HepG2 (cell line): ENCODE measurements around the gene DMRT3. TPM values are rescaled to one million over a fixed set of nuclear protein-coding genes. Genes with fewer than 3 reads are reported as not detected.

ENCODE experiments used
- ATAC-seq: fragments of 200-7000 bp; cut with Tn5 transposase; 3 replicates; pipeline ENCODE4 v1.9.1; 2020; ENCODE audit warnings: mild to moderate bottlenecking, moderate library complexity
- BruUV-seq: library from RNA; stranded (reverse); fragments of 400-500 nt; replicated peaks from 2 replicates; lab custom pipeline; 2021; lab: Mats Ljungman, UMichigan
- CTCF ChIA-PET: fragments of 300-600 bp; formaldehyde crosslinking; extraction: SDS; loops from one replicate; lab custom pipeline; 2021; ENCODE audit warnings: low total read pairs, inconsistent platforms, low intra/inter-chr PET ratio; lab: Yijun Ruan, JAX
- POLR2A ChIA-PET: fragments of 350-600 bp; sonication (Branson Sonifier 250); formaldehyde crosslinking; loops from one replicate; lab custom pipeline; 2020; ENCODE audit warnings: antibody characterized with exemption, inconsistent platforms; lab: Yijun Ruan, JAX
- DNase-seq: peaks from one replicate; pipeline ENCODE4 v3.0.0-alpha.2; 2015; ENCODE audit warnings: low spot score
- FAIRE-seq: peaks from 3 replicates; lab custom pipeline; 2011; peaks lifted over from hg19 to GRCh38; lab: Jason Lieb, UNC
- H2AFZ ChIP-seq: one replicate; pipeline ENCODE4 v1.6.1; 2011; ENCODE audit warnings: low read length, inconsistent platforms
- H3K27ac ChIP-seq: fragments of 300-600 bp; 3 replicates; pipeline ENCODE4 v1.8.0; 2011; ENCODE audit warnings: mixed run types, mild to moderate bottlenecking, mixed read lengths, low read length, inconsistent platforms; ENCODE audit not compliant: insufficient read depth; ENCODE audit errors: extremely low read length
- H3K27me3 ChIP-seq, 2 experiments: fragments of 200-600 bp in 1 of 2; 2 replicates in 1 of 2; 3 replicates in 1 of 2; pipeline versions ENCODE4 v1.6.0 to v1.8.0; 2011; ENCODE audit warnings: low read length in 2 of 2, mild to moderate bottlenecking in 2 of 2, moderate library complexity in 2 of 2, inconsistent platforms in 1 of 2; ENCODE audit not compliant: insufficient read depth in 2 of 2, control insufficient read depth in 1 of 2
- H3K36me3 ChIP-seq, 2 experiments: fragments of 200-600 bp in 1 of 2; replicated peaks in 1 of 2; 2 replicates in 1 of 2; 3 replicates in 1 of 2; pipeline versions ENCODE4 v1.5.1 to v1.8.0; 2011; ENCODE audit warnings: low read length in 2 of 2, inconsistent platforms in 1 of 2; ENCODE audit not compliant: insufficient read depth in 2 of 2, control insufficient read depth in 1 of 2
- H3K4me1 ChIP-seq: 2 replicates; pipeline ENCODE4 v1.5.1; 2012; ENCODE audit warnings: low read length, inconsistent platforms; ENCODE audit not compliant: insufficient read depth
- H3K4me2 ChIP-seq: 2 replicates; pipeline ENCODE4 v1.6.0; 2011; ENCODE audit warnings: low read depth, low read length, inconsistent platforms
- H3K4me3 ChIP-seq, 3 experiments: fragments of 200-600 bp in 1 of 3; sonication (generic), shearing (Covaris generic) in 1 of 3; replicated peaks in 1 of 3; 2 replicates each; pipeline ENCODE4 v1.5.1; 2011 to 2016; ENCODE audit warnings: low read length in 3 of 3, inconsistent platforms in 2 of 3, low read depth in 2 of 3, mild to moderate bottlenecking in 2 of 3, control low read depth in 1 of 3, mixed read lengths in 1 of 3; ENCODE audit not compliant: insufficient read depth in 1 of 3
- H3K79me2 ChIP-seq: one replicate; pipeline ENCODE4 v1.6.1; 2011; ENCODE audit warnings: low read length, inconsistent platforms; ENCODE audit not compliant: insufficient read depth
- H3K9ac ChIP-seq: 2 replicates; pipeline ENCODE4 v1.6.0; 2011; ENCODE audit warnings: mild to moderate bottlenecking, low read depth, low read length, inconsistent platforms; ENCODE audit not compliant: insufficient read depth
- H3K9me3 ChIP-seq: 2 replicates; pipeline ENCODE4 v1.5.1; 2012; ENCODE audit warnings: mild to moderate bottlenecking, low read length
- H4K20me1 ChIP-seq: 2 replicates; pipeline ENCODE4 v1.6.0; 2011; ENCODE audit warnings: inconsistent platforms, mild to moderate bottlenecking, low read length, moderate library complexity; ENCODE audit not compliant: insufficient read depth
- DBP ChIP-seq: sonication (generic); formaldehyde crosslinking; IDR thresholded peaks from 2 replicates; pipeline ENCODE4 v1.4.0; 2020; ENCODE audit warnings: missing genetic modification reagents; ENCODE audit errors: not compliant biosample characterization
- DRAP1 ChIP-seq: IDR thresholded peaks from 2 replicates; pipeline ENCODE4 v1.6.1; 2016; ENCODE audit warnings: missing genetic modification reagents, missing compliant biosample characterization
- FOXJ3 ChIP-seq: sonication (generic); formaldehyde crosslinking; IDR thresholded peaks from 2 replicates; pipeline ENCODE4 v1.4.0; 2020; ENCODE audit warnings: missing genetic modification reagents, mild to moderate bottlenecking, borderline replicate concordance
- HNRNPUL1 ChIP-seq: fragments of 200-400 bp; formaldehyde crosslinking; IDR thresholded peaks from 2 replicates; pipeline ENCODE4 v1.6.1; 2017; ENCODE audit warnings: low read depth, mild to moderate bottlenecking, low read length, moderate library complexity
- IRX3 ChIP-seq: sonication (generic); formaldehyde crosslinking; IDR thresholded peaks from 2 replicates; pipeline ENCODE4 v1.8.1; 2023; ENCODE audit warnings: mild to moderate bottlenecking, low read depth, missing genetic modification reagents, borderline replicate concordance
- MAFF ChIP-seq: IDR thresholded peaks from 2 replicates; pipeline ENCODE4 v1.6.1; 2011; ENCODE audit warnings: low read depth, low read length, improper control_type of control experiment
- MBD4 ChIP-seq: IDR thresholded peaks from 2 replicates; pipeline ENCODE4 v1.6.1; 2012; ENCODE audit warnings: low read length, inconsistent platforms, borderline replicate concordance
- MXD1 ChIP-seq: sonication (generic); formaldehyde crosslinking; IDR thresholded peaks from 2 replicates; pipeline ENCODE4 v1.4.0; 2020; ENCODE audit warnings: mild to moderate bottlenecking, missing genetic modification reagents
- NCOA2 ChIP-seq: sonication (generic); formaldehyde crosslinking; IDR thresholded peaks from 2 replicates; pipeline ENCODE4 v1.8.0; 2022; ENCODE audit warnings: inconsistent platforms
- NCOA5 ChIP-seq: sonication (generic); formaldehyde crosslinking; IDR thresholded peaks from 2 replicates; pipeline ENCODE4 v1.4.0; 2020; ENCODE audit warnings: missing genetic modification reagents
- NFIB ChIP-seq: sonication (generic); formaldehyde crosslinking; IDR thresholded peaks from 2 replicates; pipeline ENCODE4 v1.9.0; 2021; ENCODE audit warnings: missing genetic modification reagents, mild to moderate bottlenecking, borderline replicate concordance
- POLR2AphosphoS5 ChIP-seq: IDR thresholded peaks from 2 replicates; pipeline ENCODE4 v1.6.1; 2012; ENCODE audit warnings: low read depth, low read length
- PRMT3 ChIP-seq: sonication (generic); formaldehyde crosslinking; IDR thresholded peaks from 2 replicates; pipeline ENCODE4 v1.8.1; 2022; ENCODE audit warnings: low read depth, mild to moderate bottlenecking, moderate library complexity, missing genetic modification reagents, borderline replicate concordance
- RFXANK ChIP-seq: IDR thresholded peaks from 2 replicates; pipeline ENCODE4 v1.6.1; 2016
- SOX6 ChIP-seq, 2 experiments: fragments of 450-650 bp in 1 of 2; sonication (generic) in 1 of 2; formaldehyde crosslinking in 1 of 2; IDR thresholded peaks; 2 replicates each; pipeline versions ENCODE4 v1.4.0 to v1.6.1; 2017 to 2020; ENCODE audit warnings: antibody characterized with exemption in 1 of 2, mild to moderate bottlenecking in 1 of 2, missing genetic modification reagents in 1 of 2
- ZNF143 ChIP-seq: sonication (generic); formaldehyde crosslinking; IDR thresholded peaks from 2 replicates; pipeline ENCODE4 v1.4.0; 2020; ENCODE audit warnings: missing genetic modification reagents
- ZNF296 ChIP-seq: sonication (generic); formaldehyde crosslinking; conservative IDR thresholded peaks from 2 replicates; pipeline ENCODE4 v1.5.0; 2020; ENCODE audit warnings: mild to moderate bottlenecking, missing genetic modification reagents
- ZNF335 ChIP-seq: sonication (generic); formaldehyde crosslinking; IDR thresholded peaks from 2 replicates; pipeline ENCODE4 v1.4.0; 2020; ENCODE audit warnings: missing genetic modification reagents
- ZNF343 ChIP-seq: sonication (generic); formaldehyde crosslinking; IDR thresholded peaks from 2 replicates; pipeline ENCODE4 v1.4.0; 2020; ENCODE audit warnings: mild to moderate bottlenecking, missing genetic modification reagents
- ZNF503 ChIP-seq: sonication (generic); formaldehyde crosslinking; IDR thresholded peaks from 2 replicates; pipeline ENCODE4 v1.4.0; 2020; ENCODE audit warnings: missing genetic modification reagents
- ZNF879 ChIP-seq: sonication (generic); formaldehyde crosslinking; IDR thresholded peaks from 2 replicates; pipeline ENCODE4 v1.8.1; 2023; ENCODE audit warnings: missing genetic modification reagents
- WGBS: methylation state at CpG from one replicate; pipeline ENCODE4 v1.1.6; 2017; ENCODE audit warnings: low lambda C conversion rate; 5-methylcytosine and 5-hydroxymethylcytosine counted together
- in situ Hi-C: cut with HindIII; loops from 2 replicates; pipeline ENCODE4 v1.10.0; 2017; ENCODE audit warnings: low pct_unique_long_range_greater_than_20kb; ENCODE audit not compliant: extremely low pct_ligation_motif_present
- intact Hi-C: fragments of 100-400 bp; cut with micrococcal nuclease; formaldehyde crosslinking; loops from one replicate; pipeline ENCODE4 v1.10.0; 2022; ENCODE audit not compliant: unreplicated experiment
- polyA plus RNA-seq, 8 experiments: library from polyadenylated mRNA; depleted of rRNA in 3 of 8; stranded (reverse) in 7 of 8; unstranded in 1 of 8; fragments of >200 nt; fragmentation: Illumina TruSeq in 4 of 8; extraction: Trizol in 4 of 8; gene quantifications; 2 replicates each; pipeline versions ENCODE4 v1.2.1 to v1.2.3, GENCODE V29; 2011 to 2016; ENCODE audit warnings: low read depth in 4 of 8, missing spikeins in 1 of 8, mixed read lengths in 1 of 8; ENCODE audit not compliant: insufficient read depth in 1 of 8
- total RNA-seq, 5 experiments: library from RNA; depleted of rRNA; stranded (reverse); fragments of >200 nt; fragmentation: Illumina TruSeq; extraction: Trizol; gene quantifications; 2 replicates each; pipeline ENCODE4 v1.2.3, GENCODE V29; 2016; ENCODE audit warnings: low read depth in 1 of 5

DMRT3 gene
- total and polyA plus RNA-seq, 2 of the 13 experiments (the other 11 are each of a cell fraction or from before 2014, with no cell fraction given): not detected

- TF ChIP-seq DRAP1 (CRISPR knock-in tag) (no peak), NCOA5 (CRISPR knock-in tag) (no peak)
Observed at GRCh38 chr9:974996-975739, 1.3 kb upstream of the DMRT3 start (continued).

GRCh38 chr9:975740-976257, 656 bp upstream of the DMRT3 start:
- WGBS: 31% methylated on average over 23 of the region's 23 CpGs
- intact Hi-C loops (no loop called here), in situ Hi-C loops (loop anchor here (25.0 kb wide), 1 partner anchor 388 kb away; no protein-coding TSS in a partner anchor)
- no peak for TF ChIP-seq DBP (CRISPR knock-in tag)
- TF ChIP-seq IRX3 (CRISPR knock-in tag): no peak
- TF ChIP-seq FOXJ3 (CRISPR knock-in tag): no peak
- TF ChIP-seq RFXANK (CRISPR knock-in tag): no peak
- TF ChIP-seq ZNF335 (CRISPR knock-in tag): no peak
- TF ChIP-seq ZNF503 (CRISPR knock-in tag): no peak
- no peak for TF ChIP-seq PRMT3 (CRISPR knock-in tag)
- TF ChIP-seq ZNF296: no peak
- no peak for TF ChIP-seq NFIB (CRISPR knock-in tag)
- no peak for TF ChIP-seq MAFF
- no peak for TF ChIP-seq ZNF343 (CRISPR knock-in tag)
- TF ChIP-seq MXD1: no peak
- no peak for TF ChIP-seq ZNF879 (CRISPR knock-in tag)
- no peak for TF ChIP-seq MBD4
- TF ChIP-seq POLR2AphosphoS5: no peak
- no peak for TF ChIP-seq ZNF143 (CRISPR knock-in tag)
- TF ChIP-seq HNRNPUL1: no peak
- no peak for TF ChIP-seq SOX6 (IDR thresholded peaks at IDR 0.05)
- no peak for TF ChIP-seq SOX6 (CRISPR knock-in tag; IDR thresholded peaks at IDR 0.05)
- no peak for TF ChIP-seq NCOA2 (CRISPR knock-in tag)

More at GRCh38 chr9:975740-976257, 656 bp upstream of the DMRT3 start:
- Histone ChIP-seq H3K27ac (no peak overlapping the region), H3K27me3 (peaks cover 8 to 74% of the 10 kb centered on the region in 2 experiments), H2AFZ (no peak overlapping the region), H3K4me2 (no peak overlapping the region), H3K4me1 (no peaks in the 10 kb centered on the region), H3K9ac (no peak overlapping the region), H3K4me3 (no peak overlapping the region), H3K9me3 (no peaks in the 10 kb centered on the region), H3K36me3 (no peaks in the 10 kb centered on the region), H4K20me1 (no peaks in the 10 kb centered on the region), H3K79me2 (no peaks in the 10 kb centered on the region)
- ChIA-PET CTCF (no interaction called here), POLR2A (no interaction called here)
- DNase-seq: no peak
- no TSS peak for BruUV-seq
- FAIRE-seq: no peak
- ATAC-seq: no peak
